Endodermal cell (in vitro differentiated cells): ENCODE results near the gene HYCC2. TPM values are rescaled to one million over a fixed set of nuclear protein-coding genes. Genes with fewer than 3 reads are reported as not detected.

Experiments used
- DNase-seq: peaks from one replicate; pipeline ENCODE4 v3.0.0-alpha.2; 2017
- H3K27ac ChIP-seq: 2 replicates; pipeline ENCODE4 v1.5.1; 2013; ENCODE audit warnings: mild to moderate bottlenecking, low read depth, low read length, moderate library complexity
- H3K27me3 ChIP-seq: 2 replicates; pipeline ENCODE4 v1.6.1; 2013; ENCODE audit warnings: mild to moderate bottlenecking, low read length, moderate library complexity; ENCODE audit not compliant: insufficient read depth, control insufficient read depth, poor library complexity, severe bottlenecking
- H3K36me3 ChIP-seq: 2 replicates; pipeline ENCODE4 v1.7.0; 2013; ENCODE audit warnings: mild to moderate bottlenecking, low read length, moderate library complexity; ENCODE audit not compliant: control insufficient read depth, insufficient read depth
- H3K4me1 ChIP-seq: one replicate; pipeline ENCODE4 v1.7.0; 2013; ENCODE audit warnings: low read length; ENCODE audit not compliant: control insufficient read depth, insufficient read depth
- H3K4me3 ChIP-seq: 2 replicates; pipeline ENCODE4 v1.5.1; 2013; ENCODE audit warnings: mild to moderate bottlenecking, low read length, moderate library complexity
- H3K9ac ChIP-seq: 2 replicates; pipeline ENCODE4 v1.6.1; 2013; ENCODE audit warnings: mild to moderate bottlenecking, low read length, moderate library complexity; ENCODE audit not compliant: poor library complexity, severe bottlenecking; ENCODE audit errors: extremely low read depth
- H3K9me3 ChIP-seq: 2 replicates; pipeline ENCODE4 v1.6.1; 2013; ENCODE audit warnings: mild to moderate bottlenecking, low read length, moderate library complexity; ENCODE audit not compliant: control insufficient read depth
- H3K27ac Mint-ChIP-seq: 2 replicates; pipeline ENCODE4 v1.8.0; 2020; ENCODE audit warnings: mixed read lengths
- H3K27me3 Mint-ChIP-seq: 2 replicates; pipeline ENCODE4 v1.8.0; 2021; ENCODE audit warnings: mild to moderate bottlenecking, mixed read lengths; ENCODE audit not compliant: insufficient read depth
- H3K36me3 Mint-ChIP-seq: 2 replicates; pipeline ENCODE4 v1.8.0; 2020; ENCODE audit warnings: low read depth, mixed read lengths
- H3K4me1 Mint-ChIP-seq: 2 replicates; pipeline ENCODE4 v1.8.0; 2020; ENCODE audit warnings: mixed read lengths
- H3K4me3 Mint-ChIP-seq: 2 replicates; pipeline ENCODE4 v1.8.0; 2020; ENCODE audit warnings: mild to moderate bottlenecking, moderate library complexity, mixed read lengths
- H3K9me3 Mint-ChIP-seq: 2 replicates; pipeline ENCODE4 v1.8.0; 2020; ENCODE audit warnings: mild to moderate bottlenecking, mixed read lengths
- CTCF ChIP-seq: fragments of 200-600 bp; sonication (generic); conservative IDR thresholded peaks from 2 replicates; pipeline ENCODE4 v1.5.0; 2021; ENCODE audit warnings: antibody characterized with exemption, mild to moderate bottlenecking
- WGBS, 2 experiments: methylation state at CpG; one replicate each; pipeline versions ENCODE4 v1.1.5 to v1.1.7; 2013; ENCODE audit warnings: missing lambda C conversion rate in 2 of 2, mixed read lengths in 1 of 2; ENCODE audit not compliant: insufficient coverage in 1 of 2, insufficient read length in 1 of 2; 5-methylcytosine and 5-hydroxymethylcytosine counted together
- total RNA-seq, 2 donors: library from RNA; stranded (reverse); fragmentation: NEBNext Ultra II Directional in 1 of 2; extraction: Animal tissue kit (Norgen Biotek cat#: 25700) in 1 of 2; gene quantifications; 2 replicates in 1 of 2; 3 replicates in 1 of 2; pipeline ENCODE4 v1.2.1, GENCODE V29; 2021

HYCC2 gene
- total RNA-seq, 2 donors from 2014 or later: 18.8 to 47.6 TPM

- H3K27me3 Mint-ChIP-seq: no peaks in the 10 kb centered on the region
- no peak overlapping the region for H3K27ac Mint-ChIP-seq
- peaks cover 14% of the 10 kb centered on the region for H3K36me3 Mint-ChIP-seq
- Histone ChIP-seq H3K27ac (no peak overlapping the region), H3K36me3 (peaks cover 12% of the 10 kb centered on the region), H3K4me1 (peaks cover 6% of the 10 kb centered on the region), H3K9me3 (no peaks in the 10 kb centered on the region), H3K27me3 (no peaks in the 10 kb centered on the region), H3K4me3 (no peak overlapping the region), H3K9ac (no peak overlapping the region)
- no peak for DNase-seq
- peaks cover 32% of the 10 kb centered on the region for H3K4me1 Mint-ChIP-seq
- WGBS, 2 experiments: 91% methylated on average over 6 to 10 of the region's 10 CpGs
- H3K9me3 Mint-ChIP-seq: no peaks in the 10 kb centered on the region
- no peak for TF ChIP-seq CTCF
- H3K4me3 Mint-ChIP-seq: no peak overlapping the region
These were observed 11.3 kb downstream of the HYCC2 start for GRCh38 chr2:201059961-201060755.

- H3K4me1 Mint-ChIP-seq: peaks cover 32% of the 10 kb centered on the region
- Histone ChIP-seq H3K27me3 (no peaks in the 10 kb centered on the region), H3K4me1 (peaks cover 6% of the 10 kb centered on the region), H3K9me3 (no peaks in the 10 kb centered on the region), H3K9ac (no peak overlapping the region), H3K36me3 (peaks cover 18% of the 10 kb centered on the region), H3K4me3 (peak overlapping the region; percentile 19), H3K27ac (no peak overlapping the region)
- 83 to 89% methylated on average over 1 of the region's 1 CpG for WGBS, 2 experiments
- no peaks in the 10 kb centered on the region for H3K9me3 Mint-ChIP-seq
- no peak overlapping the region for H3K27ac Mint-ChIP-seq
- H3K36me3 Mint-ChIP-seq: peaks cover 18% of the 10 kb centered on the region
- no peaks in the 10 kb centered on the region for H3K27me3 Mint-ChIP-seq
- H3K4me3 Mint-ChIP-seq: no peak overlapping the region
- no peak for DNase-seq
- TF ChIP-seq CTCF: no peak
These were observed 12.6 kb downstream of the HYCC2 start for GRCh38 chr2:201058914-201059313.

GRCh38 chr2:201057715-201058248 lies 13.7 kb downstream of the HYCC2 start:
- Mint-ChIP-seq H3K36me3 (peaks cover 15% of the 10 kb centered on the region), H3K4me3 (no peak overlapping the region), H3K9me3 (no peaks in the 10 kb centered on the region), H3K4me1 (peaks cover 32% of the 10 kb centered on the region), H3K27ac (peak overlapping the region; percentile 45), H3K27me3 (no peaks in the 10 kb centered on the region)
- TF ChIP-seq CTCF: no peak
- H3K27me3 ChIP-seq: no peaks in the 10 kb centered on the region
- peaks cover 24% of the 10 kb centered on the region for H3K36me3 ChIP-seq
- H3K9ac ChIP-seq: peak overlapping the region; percentile 2
- no peak overlapping the region for H3K27ac ChIP-seq
- no peak overlapping the region for H3K4me3 ChIP-seq
- H3K9me3 ChIP-seq: no peaks in the 10 kb centered on the region
- peak; percentile 52 for DNase-seq
- 83 to 86% methylated on average over 3 to 4 of the region's 4 CpGs for WGBS, 2 experiments
- H3K4me1 ChIP-seq: peaks cover 6% of the 10 kb centered on the region
